Epithelial cell of prostate (primary cell): ENCODE measurements around the gene SLC25A17.
"Not testable (repeated sequence)": the region's sequence is repeated elsewhere in the genome, so short reads cannot be mapped to it uniquely, and the experiment has no call there.

Experiments used
- DNase-seq: peaks from one replicate; pipeline ENCODE4 v3.0.0-alpha.2; 2011; ENCODE audit warnings: low read depth, low spot score
- H3K27ac ChIP-seq: fragments of 450-650 bp; 2 replicates; pipeline ENCODE4 v1.5.1; 2017; ENCODE audit warnings: mild to moderate bottlenecking

Gene SLC25A17, protein sequence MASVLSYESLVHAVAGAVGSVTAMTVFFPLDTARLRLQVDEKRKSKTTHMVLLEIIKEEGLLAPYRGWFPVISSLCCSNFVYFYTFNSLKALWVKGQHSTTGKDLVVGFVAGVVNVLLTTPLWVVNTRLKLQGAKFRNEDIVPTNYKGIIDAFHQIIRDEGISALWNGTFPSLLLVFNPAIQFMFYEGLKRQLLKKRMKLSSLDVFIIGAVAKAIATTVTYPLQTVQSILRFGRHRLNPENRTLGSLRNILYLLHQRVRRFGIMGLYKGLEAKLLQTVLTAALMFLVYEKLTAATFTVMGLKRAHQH

DNA sequence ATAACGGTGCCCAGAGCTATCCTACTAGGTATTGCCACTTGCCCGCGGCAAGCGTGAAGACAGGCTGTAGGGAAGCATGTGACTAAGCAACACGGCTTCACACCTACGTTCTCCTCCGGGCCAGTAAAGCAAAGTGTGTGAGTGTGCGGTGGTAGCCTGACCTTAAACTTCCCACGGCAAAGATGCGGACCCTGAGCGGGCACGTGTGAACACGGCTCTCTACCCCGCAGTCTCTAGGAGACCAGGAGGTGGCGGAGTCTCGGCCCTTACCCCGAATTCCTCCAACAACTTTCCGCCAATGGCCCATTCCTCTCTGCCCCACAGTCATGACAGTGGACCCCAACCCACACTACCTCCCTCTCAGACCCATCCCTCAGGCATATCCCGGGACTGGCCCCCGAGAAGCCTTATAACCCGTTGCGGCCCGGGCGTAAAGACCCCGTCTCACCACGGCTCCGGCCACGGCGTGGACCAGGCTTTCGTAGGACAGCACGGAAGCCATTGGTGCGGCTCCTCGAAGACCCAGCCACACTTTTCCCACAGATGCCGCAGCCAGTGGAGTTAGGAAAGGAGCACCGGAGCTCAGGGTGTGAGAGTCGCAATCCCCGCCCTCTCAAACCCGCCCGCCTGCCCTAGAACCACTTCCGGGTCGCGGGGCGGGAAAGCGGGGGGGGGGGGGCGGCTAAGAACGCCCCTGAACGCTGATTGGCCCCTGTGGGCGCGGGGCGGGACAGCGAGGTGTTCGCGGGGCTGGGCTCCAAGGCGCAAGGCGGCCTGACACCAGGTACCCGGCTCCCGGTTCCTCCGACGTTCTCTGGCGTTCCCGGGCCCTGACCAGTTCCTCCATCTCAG lies at the start of gene SLC25A17:
Gene SLC25A17 (minus strand): TSS at position 600 of the 852 bp plus-strand sequence. CDS start 98 bp downstream, at position 502.
- peak; percentile 33 for DNase-seq

DNA sequence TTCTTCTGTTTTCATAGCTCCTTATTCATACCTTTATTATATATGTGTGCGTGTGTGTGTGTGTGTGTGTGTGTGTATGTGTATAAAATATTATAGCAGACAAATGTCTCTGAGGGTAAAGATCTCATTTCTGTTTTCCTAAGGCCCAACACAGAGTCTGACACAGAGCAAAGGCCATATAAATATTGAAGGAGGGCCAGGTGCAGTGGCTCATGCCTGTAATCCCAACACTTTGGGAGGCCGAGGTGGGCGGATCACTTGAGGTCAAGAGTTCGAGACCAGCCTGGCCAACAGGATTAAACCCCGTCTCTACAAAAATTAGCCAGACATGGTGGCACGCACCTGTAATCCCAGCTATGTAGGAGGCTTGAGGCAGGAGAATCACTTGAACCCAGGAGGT lies 49.2 kb upstream of the SLC25A17 start:
- not testable (repeated sequence) for DNase-seq, H3K27ac ChIP-seq

More for the DNA sequence above, at the start of gene SLC25A17:
- peak within 1 kb of the TSS; percentile 65 for H3K27ac ChIP-seq

DNA sequence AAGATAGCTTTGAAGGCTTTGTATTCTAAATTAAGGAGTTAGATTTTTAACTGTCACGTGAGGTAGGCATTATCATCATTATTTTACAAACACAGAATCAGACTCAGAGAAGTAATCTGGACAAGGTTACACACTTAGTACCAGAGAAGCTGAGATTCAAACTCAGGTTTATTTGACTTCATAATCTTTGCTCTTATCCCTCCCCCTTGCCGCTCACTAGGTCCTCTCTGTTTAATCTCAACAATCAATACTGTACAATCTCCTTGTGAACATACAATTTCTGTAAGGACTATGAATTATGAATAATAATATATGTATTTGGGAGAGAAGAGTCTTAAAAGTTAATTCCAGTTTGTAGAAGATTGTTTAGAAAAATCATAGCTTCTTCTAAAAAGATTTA lies 48.0 kb upstream of the SLC25A17 start:
- DNase-seq, result no peak
- H3K27ac ChIP-seq, result no peak overlapping the region

DNA sequence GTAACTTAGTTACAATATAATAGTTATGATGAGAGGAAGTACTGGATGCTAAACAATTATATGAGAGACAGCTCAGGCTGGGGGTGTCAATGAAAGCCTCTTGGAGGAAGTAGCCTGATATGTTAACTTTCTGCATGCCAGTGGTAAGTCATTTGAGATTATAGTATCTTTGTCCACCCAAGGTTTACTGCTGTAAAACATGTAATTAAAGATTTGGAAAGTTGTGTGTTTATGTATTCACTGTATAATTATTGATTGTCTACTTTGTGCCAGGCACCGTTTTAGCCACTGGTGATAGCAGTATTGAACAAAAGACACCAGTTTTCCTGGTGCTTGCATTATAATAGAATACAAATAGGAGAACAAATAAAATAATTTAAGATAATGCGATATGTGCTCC lies 43.4 kb upstream of the SLC25A17 start:
- DNase-seq, result no peak
- H3K27ac ChIP-seq, result no peak overlapping the region

DNA sequence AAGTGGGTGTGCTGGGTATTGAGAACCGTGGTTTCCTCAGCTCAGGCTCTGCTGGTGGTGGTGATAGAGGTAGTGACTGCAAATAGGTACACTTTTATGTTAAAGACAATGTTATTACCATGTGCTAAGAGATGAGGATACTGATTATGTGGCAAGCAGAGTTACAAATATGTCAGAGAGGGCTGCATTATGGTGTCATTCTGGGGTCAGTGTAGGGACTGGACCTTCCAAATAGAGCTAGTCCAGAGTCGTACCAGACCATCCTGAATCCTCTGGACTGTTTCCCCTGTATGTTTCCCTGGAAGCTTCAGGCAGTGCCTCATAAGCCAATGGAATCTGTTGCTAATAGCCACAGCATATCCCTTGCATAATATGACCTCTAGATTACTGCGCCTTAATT lies 42.9 kb upstream of the SLC25A17 start, which contains the start of gene DNAJB7:
Gene DNAJB7 (minus strand): TSS at position 101 of the 400 bp plus-strand sequence. CDS start 119 bp downstream, outside the sequence.
- DNase-seq, result no peak
- no peak within 1 kb of the TSS for H3K27ac ChIP-seq

DNA sequence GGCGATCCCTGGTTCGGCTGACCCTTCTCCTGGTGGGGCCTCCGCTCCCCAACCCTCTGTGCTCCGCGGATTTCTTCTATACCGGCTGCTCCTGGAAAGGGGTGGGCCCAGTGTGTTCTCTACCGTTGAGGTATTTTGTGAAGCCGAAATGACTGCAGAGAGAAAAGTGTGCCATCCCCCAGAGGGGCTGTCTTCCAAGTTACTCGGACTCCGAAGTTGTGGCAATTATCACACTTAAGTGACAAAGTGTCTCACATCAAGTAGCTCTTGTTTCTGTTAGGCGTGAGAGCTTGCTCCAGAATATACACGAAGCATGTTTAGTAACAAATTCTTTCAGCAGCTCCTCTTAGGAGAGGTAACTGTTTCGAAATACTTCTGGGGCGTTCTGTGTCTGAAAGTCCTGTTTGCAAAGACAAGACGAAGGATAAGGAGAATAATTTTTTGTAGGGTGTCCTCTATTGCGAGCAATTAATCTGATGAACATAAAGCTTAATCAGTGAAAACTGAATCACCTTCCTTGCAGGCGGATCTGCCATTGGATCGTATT lies 38.2 kb upstream of the SLC25A17 start:
- no peak for DNase-seq
- peak overlapping the region; percentile 95 for H3K27ac ChIP-seq

DNA sequence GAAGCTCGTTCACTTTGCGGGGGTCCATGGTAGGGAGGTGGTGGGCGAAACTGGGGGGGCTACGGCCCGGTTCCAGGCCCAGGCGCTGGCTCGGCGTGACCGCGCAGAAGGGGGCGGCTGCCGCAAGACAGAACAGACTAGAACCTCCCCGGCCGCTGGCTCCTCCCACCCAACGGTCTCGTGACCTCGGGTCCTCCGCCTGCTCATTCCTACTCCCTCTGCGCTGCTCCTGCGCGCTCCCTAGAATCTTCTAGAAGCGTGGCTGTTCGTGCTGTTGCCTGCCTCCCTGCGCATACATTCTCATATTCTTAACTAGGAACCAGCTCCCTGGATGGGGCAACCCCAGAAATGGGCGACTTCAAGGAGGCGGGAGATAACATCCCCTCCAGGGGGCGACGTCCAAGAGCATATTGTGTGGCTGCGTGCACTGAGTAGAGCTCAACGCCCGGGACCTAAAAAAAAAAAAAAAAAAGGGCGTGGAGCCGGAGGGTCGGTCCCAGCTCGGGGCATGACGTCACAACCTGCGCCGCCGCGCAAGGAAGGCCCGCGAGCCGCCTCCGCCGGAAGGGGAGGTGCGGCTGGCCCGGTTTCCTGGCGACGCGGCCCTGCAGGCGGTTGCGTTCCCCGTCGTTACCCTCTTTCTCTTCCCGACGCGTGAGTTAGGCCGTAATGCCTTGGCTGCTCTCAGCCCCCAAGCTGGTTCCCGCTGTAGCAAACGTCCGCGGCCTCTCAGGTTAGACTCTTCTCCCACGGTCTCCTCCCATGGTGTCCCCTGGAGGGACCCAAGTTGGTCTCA lies 37.6 kb upstream of the SLC25A17 start, which contains the start of the genes ST13 and XPNPEP3:
Gene ST13 (minus strand): TSS at position 127 of the 796 bp plus-strand sequence. CDS start 99 bp downstream, at position 28.
Gene XPNPEP3 (plus strand): TSS at position 636 of the 796 bp plus-strand sequence. CDS start 34 bp downstream, at position 670.
- H3K27ac ChIP-seq, result peak within 1 kb of the TSS; percentile 95

DNA sequence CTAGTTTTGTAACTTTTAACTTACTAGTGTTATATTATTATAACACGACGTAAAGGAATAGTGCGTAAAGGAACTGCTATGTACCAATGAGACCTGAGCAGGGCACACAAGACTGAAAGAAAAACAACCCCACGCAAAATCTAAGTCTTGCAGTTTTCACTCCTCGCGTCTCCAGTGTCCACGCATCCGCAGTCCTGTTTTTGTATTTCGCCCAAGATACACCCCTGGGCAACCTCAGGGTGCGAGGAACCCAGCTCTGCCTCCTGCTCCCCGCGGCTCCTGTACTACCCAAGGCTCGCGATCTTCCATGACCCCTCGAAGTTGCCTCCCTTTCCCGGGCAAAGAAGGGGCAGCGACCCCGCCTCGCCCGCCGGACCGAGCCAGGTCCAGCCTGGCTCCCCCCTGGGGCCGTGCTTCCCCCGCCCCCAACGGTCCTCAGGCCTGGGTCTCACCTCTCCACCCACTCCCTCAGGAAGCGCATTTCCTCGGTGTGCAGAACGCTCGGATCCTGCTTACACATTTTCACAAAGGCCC lies 36.9 kb upstream of the SLC25A17 start:
- no peak for DNase-seq
- H3K27ac ChIP-seq, result peak overlapping the region; percentile 95

More for the DNA sequence above, 37.6 kb upstream of the SLC25A17 start, which contains the start of the genes ST13 and XPNPEP3:
- peak; percentile 82 for DNase-seq

DNA sequence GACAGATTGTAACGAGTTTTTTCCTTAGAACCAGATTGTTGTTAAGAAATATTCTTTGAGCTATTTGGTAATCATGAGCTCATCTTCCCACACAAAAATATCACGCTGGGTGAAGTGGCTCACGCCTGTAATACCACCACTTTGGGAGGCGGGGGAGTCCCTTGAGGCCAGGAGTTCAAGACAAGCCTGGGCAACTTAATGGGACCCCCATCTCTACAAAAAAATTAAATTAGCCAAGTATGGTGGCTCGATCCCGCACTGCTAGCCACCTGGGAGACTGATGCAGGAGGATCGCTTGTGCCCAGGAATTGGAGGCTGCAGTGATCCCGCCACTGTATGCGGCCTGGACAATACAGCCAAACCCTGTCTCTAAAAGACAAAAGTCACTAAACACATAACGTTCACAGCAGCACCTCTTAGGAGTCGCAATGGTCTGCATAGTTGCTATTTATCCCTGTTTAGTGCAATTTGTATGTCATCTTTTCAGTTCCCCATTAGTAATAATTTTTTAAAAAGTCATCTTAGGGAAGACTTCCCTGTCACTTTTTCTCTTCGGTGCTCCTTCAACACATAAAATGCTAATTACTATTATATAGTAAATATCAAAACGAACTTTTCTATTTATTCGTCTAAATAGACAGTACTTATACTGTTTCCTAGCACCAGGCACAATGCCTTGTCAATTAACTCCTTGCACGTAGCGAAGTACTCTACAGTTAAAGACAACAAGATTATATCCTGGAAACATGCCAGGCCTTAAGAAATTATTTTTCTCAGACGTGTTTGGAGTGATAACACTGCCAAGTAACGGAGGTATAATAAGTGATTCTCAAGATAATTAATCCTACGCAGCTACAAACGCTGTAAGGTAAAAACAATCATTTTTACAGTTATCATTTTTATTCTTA lies 36.2 kb upstream of the SLC25A17 start:
- peak overlapping the region; percentile 95 for H3K27ac ChIP-seq
- DNase-seq, result no peak

DNA sequence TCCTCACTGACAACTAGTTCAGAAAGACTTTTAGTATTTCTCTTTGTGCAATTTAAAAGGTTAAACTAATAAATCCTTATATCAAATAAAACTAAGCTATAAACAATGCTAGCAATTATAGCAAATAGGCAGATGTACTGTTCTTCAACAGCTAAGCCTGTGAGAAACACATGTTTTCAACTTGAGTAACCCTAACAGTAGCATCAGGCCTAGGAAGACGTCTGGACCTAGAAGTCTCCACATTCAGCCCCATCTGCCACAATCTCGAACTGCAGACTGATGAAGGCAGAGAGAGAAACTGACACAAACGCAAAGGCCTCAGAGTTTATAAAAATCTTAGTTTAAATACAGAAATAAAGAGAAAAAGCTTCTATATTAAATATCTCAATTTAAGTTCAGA lies 34.8 kb upstream of the SLC25A17 start:
- no peak overlapping the region for H3K27ac ChIP-seq
- DNase-seq, result no peak

DNA sequence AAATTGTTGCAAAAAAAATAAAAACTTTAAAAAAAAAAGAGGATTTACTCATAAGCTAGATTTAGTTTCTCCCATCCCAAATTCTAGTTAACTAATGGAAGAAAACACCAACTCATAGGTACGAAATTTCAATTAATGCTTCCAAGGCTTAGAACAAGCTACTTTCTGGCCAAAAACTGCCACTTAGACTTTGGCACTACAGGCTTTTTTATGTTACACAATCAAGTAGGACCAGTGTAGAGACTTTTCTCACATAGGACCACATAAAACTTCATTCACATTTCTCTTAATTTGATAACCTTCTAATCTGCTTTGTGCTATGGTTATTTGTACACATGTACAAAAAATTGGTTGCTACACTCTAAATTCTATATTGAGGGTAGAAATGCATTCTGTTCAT lies 34.2 kb upstream of the SLC25A17 start:
- DNase-seq, result no peak
- H3K27ac ChIP-seq, result no peak overlapping the region

DNA sequence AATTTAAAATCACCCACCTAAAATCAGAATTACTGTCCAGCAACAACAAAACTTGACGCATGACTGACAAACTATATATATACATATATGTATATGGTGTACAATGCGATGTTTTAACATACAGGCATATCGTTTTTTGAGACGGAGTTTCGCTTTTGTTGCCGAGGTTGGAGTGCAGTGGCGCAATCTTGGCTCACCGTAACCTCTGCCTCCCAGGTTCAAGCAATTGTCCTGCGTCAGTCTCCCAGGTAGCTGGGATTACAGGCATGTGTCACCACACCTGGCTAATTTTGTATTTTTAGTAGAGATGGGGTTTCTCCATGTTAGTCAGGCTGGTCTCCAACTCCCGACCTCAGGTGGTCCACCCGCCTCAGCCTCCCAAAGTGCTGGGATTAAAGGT lies 26.7 kb upstream of the SLC25A17 start:
- not testable (repeated sequence) for DNase-seq, H3K27ac ChIP-seq

DNA sequence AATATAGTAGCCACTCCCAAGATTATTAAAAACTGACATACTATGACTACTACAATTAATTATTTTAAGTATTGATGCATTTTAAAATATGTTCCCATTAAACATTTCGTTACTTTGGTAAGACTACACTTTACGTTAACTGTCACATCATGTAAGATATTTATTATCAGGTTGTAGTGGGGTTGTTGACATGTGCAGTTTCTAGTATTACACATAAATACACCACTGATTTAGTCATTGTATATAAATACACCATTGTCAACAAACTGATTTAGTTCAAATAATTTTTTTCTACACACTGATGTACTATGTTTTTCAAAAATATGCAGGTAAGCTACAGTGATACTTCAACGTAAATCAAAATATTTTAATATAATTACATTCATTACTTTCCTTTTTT lies 25.8 kb upstream of the SLC25A17 start:
- no peak overlapping the region for H3K27ac ChIP-seq
- DNase-seq, result no peak

DNA sequence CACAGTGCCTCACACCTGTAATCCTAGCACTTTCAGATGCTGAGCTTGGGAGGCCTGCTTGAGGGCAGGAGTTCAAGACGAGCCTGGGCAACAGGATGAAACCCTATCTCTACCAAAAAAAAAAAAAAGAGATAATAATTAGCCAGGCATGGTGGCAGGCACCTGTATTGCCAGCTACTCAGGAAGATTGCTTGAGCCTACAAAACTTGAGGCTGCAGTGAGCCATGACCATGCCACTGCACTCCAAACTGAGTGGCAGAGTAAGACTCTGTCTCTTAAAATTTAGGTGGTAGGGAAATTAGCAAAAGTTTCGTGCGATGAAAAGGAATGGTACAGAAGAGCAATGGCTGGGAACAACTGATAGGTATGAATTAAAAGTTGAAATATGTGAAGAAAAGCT lies 19.3 kb upstream of the SLC25A17 start:
- no peak for DNase-seq
- H3K27ac ChIP-seq, result no peak overlapping the region

DNA sequence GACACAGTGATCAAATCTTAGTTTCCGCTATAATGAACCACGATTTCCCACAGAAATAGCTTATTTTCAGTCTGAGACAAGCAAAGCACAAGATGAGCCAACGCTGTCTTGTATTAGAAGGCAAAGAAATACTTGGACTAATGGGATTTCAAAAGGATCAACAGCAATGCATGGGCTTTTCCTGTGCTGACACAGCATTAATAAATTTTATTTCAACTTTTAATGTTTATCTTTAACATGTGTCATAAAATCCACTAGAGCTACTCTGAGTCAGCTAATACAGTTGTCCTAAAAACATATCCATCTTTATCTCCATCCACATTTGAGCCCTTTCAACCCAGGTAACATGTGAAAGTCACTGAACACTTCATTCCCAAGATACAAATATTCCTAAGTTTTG lies 15.5 kb upstream of the SLC25A17 start:
- DNase-seq, result no peak
- H3K27ac ChIP-seq, result no peak overlapping the region

DNA sequence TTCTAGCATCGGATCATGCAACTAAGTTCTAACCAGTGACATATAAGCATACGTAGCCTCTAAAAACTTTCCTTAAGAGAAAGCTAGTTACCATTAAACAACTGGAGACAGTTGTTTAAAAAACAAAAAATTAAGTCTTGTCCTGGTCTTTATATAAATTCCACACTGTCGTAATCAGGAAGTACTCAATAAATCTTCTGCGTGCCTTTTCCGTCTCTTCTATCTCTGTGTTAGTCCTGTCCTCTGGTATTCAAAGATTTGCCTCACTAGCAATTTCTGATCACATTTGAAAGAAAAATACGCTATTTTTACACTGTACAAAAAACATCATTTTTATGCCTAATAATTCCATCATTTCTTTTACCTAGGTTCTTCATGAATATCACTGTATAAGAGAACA lies 10.0 kb upstream of the SLC25A17 start:
- H3K27ac ChIP-seq, result no peak overlapping the region
- no peak for DNase-seq

DNA sequence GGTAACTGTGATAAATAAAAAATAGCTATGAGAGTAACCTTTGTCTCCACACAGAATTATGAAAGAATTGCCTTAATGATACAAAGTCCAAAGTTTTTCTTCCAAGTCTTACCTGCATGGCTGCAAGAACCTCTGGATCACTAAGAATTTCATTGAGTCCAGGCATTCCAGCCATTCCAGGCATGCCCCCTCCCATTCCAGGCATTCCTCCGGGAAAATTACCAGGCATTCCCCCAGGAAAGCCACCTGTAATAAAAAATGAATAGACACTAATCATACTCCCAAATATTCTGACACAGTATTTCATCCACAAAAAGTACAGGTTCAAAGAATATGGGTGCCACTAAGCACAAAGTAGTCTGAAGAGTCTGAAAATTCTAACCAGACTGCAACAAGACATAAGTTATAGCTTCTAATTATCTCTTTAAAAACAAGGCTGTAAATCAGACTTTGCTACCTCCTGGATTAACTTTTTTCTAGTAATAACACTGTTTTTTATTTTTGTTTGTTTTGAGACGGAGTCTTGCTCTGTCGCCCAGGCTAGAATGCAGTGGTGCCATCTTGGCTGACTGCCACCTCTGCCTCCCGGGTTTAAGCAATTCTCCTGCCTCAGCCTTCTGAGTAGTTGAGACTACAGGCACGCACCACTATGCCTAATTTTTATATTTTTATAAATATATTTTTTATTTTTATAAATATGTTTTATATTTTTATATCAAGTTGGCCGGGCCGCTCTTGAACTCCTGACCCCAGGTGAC lies 8.0 kb upstream of the SLC25A17 start:
- no peak overlapping the region for H3K27ac ChIP-seq
- DNase-seq, result no peak

DNA sequence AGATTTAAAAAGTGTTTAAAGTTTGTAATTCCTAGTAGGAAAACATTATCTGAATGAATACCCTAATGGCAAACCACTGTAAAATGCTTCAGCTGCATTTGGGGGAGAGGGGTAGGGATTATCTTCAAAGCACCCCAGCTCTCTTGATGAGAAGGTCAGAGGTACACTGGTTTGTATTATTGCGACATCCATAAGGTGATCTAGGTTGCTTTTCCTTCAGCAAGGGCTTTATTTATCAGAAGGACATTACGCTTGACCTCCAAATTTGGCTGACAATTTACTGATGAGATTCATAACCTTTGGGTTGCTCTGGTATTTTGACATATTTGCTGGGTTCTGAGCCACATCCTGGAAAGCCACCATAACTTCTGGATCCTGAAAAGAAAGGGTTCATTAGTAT lies 7.1 kb upstream of the SLC25A17 start:
- DNase-seq, H3K27ac ChIP-seq: not testable (repeated sequence)
